Colon (tissue), 2 donors: Measurements from ENCODE around the gene RYR1.
"Not testable (repeated sequence)": the region's sequence is repeated elsewhere in the genome, so short reads cannot be mapped to it uniquely, and the experiment has no call there.

Experiments
- FAIRE-seq: peaks from 2 replicates; lab custom pipeline; 2012; peaks lifted over from hg19 to GRCh38; lab: Jason Lieb, UNC
- donor health status: control.
- donor health status: control.

The RYR1 gene

GRCh38 chr19:38490861-38491260, 57.4 kb downstream of the RYR1 start:
- FAIRE-seq: no peak

DNA sequence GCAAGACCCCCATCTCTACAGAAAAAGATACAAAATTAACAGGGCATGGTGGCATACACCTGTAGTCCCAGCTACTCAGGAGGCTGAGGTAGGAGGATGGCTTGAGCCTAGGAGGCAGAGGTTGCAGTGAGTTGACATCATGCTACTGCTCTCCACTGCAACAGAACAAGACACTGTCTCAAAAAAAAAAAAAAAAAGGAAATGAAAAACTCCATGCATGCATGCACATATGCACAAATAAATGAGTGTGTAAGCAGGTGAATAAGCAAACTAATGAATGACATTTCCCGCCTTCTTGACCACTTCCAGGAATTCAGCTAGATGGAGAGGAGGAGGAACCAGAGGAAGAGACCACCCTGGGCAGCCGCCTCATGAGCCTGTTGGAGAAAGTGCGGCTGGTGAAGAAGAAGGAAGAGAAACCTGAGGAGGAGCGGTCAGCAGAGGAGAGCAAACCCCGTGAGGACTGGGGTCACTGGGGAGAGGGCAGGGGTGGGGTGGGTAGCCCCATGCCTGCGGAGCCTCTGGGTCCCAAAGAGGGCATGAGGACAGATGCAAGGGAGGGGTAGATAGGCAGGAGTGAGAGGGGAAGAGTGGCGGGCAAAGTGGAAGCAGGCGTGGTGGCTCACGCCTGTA, 58.8 kb downstream of the RYR1 start:
- no peak for FAIRE-seq

DNA sequence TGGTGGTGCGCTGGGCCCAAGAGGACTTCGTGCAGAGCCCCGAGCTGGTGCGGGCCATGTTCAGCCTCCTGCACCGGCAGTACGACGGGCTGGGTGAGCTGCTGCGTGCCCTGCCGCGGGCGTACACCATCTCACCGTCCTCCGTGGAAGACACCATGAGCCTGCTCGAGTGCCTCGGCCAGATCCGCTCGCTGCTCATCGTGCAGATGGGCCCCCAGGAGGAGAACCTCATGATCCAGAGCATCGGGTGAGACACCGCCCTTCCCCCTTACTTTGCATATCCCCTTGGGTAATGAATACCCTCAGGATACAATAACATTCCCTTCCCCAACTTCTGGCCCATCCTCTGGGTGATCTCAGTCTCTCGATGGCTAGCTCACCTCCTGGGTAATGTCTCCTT, 60.9 kb downstream of the RYR1 start:
- FAIRE-seq: no peak

DNA sequence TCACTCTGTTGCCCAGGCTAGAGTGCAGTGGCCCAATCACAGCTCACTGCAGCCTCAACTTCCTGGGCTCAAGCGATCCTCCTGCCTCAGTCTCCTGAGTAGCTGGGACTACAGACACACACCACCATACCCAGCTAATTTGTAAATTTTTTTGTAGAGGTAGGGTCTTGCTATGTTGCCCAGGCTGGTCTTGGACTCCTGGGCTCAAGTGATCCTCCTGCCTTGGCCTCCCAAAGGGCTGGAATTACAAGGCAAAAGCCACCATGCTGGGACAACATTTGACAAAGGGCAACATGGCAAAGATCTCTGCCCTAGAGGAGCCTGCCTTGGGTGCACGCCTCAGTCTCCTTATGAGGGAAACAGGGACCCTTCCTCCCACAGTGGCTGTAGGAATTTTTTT, 61.9 kb downstream of the RYR1 start:
- FAIRE-seq: not testable (repeated sequence)

DNA sequence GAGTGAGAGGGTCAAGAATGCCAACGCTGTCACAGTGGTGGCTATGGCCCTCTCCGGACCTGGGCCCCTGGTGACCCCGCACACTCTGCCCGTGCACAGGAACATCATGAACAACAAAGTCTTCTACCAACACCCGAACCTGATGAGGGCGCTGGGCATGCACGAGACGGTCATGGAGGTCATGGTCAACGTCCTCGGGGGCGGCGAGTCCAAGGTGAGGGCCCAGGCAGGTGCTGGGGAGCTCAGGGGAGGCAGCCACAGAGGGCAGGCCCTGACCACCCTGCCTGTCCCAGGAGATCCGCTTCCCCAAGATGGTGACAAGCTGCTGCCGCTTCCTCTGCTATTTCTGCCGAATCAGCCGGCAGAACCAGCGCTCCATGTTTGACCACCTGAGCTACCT, 62.6 kb downstream of the RYR1 start:
- FAIRE-seq: no peak

DNA sequence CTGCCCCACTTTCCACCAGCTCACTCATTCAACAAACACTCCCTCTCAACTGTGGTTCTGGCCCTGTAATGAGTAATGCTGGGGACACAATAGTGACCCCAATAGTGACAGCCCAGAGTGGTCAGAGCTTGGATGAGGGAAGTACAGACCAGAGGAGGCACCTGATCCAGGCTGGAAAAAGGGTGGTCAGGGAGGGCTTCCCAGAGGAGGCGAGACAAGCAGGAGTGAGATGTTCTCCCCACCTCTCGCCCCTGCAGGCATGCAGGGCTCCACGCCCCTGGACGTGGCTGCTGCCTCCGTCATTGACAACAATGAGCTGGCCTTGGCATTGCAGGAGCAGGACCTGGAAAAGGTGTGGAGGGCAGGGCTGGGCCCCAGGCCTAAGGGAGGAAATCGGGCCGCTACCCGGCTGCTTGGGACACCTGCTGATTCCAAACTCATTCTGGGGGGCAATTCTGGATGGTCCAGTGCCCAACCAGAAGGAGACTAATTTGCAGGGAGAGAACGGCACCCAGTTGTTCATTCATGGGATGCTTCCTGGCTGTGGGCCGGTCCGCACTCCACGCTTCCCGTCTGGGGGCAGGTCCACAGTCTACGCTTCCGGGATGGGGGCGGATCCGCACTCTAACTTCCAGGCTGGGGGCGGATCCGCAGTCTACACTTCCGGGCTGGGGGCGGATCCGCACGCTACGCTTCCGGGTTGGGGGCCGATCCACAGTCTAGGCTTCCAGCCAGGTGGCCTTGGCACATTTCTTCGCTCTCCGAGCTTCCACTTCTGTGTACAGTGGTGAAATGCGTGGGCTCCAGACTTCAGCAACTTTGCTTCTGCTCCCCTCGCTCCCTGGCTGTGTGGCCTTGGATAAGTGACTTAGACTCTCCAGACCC, 63.4 kb downstream of the RYR1 start:
- no peak for FAIRE-seq

DNA sequence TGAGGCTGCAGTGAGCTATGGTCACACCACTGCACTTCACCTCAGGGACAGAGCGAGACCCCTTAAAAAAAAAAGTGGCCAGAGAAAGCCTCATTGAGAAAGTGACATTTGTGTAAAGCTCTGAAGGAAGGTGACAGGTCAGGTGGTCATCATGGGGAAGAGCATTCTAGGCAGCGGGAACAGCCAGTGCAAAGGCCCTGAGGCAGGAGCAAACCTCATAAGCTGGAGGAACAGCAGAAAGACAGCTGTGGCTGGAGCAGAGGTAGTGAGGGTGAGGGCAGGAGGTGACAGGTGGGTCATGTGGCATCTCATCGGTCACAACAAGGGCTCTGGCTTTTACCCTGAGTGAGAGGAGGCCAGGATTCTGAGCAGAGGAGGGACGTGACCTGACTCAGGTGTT, 64.4 kb downstream of the RYR1 start:
- no peak for FAIRE-seq

DNA sequence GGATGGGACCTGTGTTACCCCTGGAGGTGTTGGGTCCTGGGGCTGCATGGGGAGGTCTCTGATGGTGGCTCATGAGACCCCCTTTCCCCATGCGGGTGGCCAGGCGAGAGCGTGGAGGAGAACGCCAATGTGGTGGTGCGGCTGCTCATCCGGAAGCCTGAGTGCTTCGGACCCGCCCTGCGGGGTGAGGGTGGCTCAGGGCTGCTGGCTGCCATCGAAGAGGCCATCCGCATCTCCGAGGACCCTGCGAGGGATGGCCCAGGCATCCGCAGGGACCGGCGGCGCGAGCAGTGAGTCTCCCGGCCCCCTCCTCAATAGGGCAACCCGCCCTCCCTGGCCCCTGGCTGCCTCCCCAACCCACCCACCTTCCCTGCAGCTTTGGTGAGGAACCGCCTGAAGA, 66.0 kb downstream of the RYR1 start:
- no peak for FAIRE-seq

DNA sequence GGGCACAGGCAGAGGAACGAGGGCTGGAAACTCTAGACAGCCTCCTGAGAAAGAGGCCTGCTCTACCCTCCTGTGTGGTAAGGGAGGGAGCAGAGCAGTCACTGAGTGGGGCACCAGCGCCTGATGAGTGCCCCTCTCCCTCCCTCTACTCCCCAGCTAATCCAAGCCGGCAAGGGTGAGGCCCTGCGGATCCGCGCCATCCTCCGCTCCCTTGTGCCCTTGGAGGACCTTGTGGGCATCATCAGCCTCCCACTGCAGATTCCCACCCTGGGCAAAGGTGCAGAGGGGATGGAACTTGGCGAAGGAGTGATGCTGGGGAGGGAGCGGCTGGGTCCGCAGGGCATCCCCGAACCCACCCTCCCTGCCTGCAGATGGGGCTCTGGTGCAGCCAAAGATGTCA, 67.0 kb downstream of the RYR1 start:
- no peak for FAIRE-seq

GRCh38 chr19:38502410-38503076, 69.1 kb downstream of the RYR1 start:
- FAIRE-seq: no peak

DNA sequence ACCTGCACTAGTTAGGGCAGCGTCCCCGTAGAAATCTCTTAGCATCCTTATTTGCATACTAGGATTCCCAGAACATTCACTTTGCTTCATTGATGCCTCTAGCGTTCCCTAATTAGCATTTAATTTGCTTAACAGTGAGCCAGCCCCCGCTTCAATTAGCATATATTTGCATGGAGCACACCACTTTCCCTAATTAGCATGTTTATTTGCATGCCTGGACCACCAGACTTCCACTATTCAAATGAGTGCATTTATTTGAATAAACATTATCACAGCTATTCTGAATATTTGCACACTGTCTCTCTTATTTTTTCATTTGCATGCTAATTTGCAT, 69.6 kb downstream of the RYR1 start:
- no peak for FAIRE-seq

DNA sequence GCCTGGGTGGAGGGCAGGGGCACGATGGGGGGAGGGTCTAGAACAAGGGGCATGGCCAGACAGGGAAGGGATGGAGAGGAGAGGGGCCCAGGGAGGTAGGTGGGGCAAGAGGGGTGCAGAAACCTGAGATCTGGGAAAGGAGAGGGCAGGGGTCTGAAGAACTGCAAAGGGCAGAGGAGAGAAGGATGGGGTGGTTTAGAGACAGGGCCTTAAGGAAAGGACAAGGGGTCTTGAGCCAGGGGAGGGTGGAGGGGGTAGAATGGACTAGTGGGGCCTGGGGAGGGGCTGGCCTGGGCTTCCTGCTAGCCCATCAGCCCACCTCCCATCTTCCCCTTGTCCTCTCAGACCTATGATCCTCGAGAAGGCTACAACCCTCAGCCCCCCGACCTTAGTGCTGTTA, 72.5 kb downstream of the RYR1 start:
- no peak for FAIRE-seq

GRCh38 chr19:38506375-38506722, 72.9 kb downstream of the RYR1 start:
- FAIRE-seq: no peak

- no peak for FAIRE-seq
Measured at GRCh38 chr19:38506723-38507550, 73.4 kb downstream of the RYR1 start.

DNA sequence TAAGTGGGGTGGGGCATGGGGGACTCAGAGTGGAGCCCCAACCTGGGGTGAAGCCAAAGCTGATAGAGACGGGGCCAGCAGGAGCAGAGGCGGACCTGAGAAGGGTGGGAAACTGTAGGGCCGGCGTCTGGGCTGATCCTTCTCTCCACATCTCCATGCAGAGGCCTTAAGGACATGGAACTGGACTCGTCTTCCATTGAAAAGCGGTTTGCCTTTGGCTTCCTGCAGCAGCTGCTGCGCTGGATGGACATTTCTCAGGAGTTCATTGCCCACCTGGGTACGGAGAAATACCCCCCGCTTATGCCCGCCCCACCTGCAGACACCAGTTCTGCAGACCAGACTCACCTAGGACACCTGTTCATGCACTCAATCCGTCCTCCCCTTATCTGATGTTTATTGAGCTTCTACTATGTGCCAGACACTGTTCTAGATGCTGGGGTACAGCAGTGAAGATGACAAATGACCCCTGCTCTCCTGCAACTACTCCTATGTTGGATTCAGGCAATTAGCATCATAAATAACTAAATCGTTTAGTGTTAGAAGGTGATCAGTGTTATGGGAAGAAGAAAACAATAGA, 74.1 kb downstream of the RYR1 start:
- no peak for FAIRE-seq

- FAIRE-seq: no peak
Measured at GRCh38 chr19:38508507-38508906, 75.0 kb downstream of the RYR1 start.

DNA sequence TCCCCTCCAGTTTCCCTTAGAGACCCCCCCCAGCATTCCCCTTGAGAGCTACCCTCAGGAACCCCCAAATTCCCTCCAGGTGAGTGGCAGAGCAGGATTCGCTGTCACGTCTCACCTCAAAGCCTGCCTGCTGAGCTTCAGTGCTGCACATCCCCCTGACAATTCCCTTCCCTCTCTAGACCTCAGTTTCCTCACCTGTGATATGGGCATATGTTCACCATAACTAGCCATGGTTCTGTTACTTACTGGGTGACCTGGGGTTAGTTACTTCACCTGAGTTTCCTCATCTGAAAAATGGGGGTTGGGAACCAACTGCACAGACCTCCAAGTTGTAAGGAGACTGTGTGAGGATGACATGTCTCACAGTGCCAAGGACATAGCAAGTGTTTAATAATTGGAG, 75.5 kb downstream of the RYR1 start:
- FAIRE-seq: no peak

DNA sequence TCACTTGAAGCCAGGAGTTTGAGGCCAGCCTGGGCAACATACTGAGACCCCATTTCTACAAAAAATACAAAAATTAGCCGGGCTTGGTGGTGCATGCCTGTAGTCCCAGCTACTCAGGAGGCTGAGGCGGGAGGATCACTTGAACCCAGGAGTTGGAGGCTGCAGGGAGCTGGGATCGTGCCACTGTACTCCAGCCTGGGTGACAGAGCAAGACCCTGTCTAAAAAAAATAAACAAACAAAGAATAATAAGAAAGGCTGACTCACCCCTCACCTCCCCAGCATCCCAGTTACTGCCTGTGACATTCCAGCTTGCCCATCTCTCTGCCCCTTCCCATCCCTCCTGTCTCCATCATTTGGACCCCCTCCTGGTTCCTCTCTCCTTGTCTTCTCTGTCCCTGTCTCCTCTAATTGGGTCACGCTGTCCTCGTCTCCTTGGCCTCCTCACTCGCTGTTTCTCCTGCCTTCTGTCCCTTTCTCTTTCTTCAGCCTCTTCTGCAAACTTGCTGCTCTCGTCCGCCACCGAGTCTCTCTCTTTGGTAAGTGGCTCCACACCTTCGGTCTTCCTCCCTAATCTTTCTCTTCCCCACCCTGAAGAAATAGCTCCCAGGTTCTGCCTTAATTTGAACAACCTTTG, 77.7 kb downstream of the RYR1 start:
- FAIRE-seq: no peak

- FAIRE-seq: no peak
Measured at GRCh38 chr19:38512277-38512676, 78.8 kb downstream of the RYR1 start.

DNA sequence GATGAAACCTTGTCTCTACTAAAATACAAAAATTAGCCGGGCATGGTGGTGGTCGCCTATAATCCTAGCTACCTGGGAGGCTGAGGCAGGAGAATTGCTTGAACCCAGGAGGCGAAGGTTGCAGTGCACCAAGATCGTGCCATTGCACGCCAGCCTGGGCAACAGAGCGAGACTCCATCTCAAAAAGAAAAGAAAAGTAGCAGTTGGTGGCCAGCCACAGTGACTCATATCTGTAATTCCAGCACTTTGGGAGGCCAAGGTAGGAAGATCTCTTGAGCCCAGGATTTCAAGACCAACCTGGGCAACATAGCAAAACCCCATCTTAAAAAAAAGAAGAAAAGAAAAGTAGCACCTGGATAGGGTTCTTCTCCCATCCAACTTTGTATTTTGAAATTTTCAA, 79.7 kb downstream of the RYR1 start:
- not testable (repeated sequence) for FAIRE-seq

- FAIRE-seq: no peak
Measured at GRCh38 chr19:38513762-38514167, 80.3 kb downstream of the RYR1 start.
